Measurements from ENCODE around the gene CD300LD.
"Not testable (repeated sequence)": the region's sequence is repeated elsewhere in the genome, so short reads cannot be mapped to it uniquely, and the experiment has no call there.

Gene CD300LD

DNA sequence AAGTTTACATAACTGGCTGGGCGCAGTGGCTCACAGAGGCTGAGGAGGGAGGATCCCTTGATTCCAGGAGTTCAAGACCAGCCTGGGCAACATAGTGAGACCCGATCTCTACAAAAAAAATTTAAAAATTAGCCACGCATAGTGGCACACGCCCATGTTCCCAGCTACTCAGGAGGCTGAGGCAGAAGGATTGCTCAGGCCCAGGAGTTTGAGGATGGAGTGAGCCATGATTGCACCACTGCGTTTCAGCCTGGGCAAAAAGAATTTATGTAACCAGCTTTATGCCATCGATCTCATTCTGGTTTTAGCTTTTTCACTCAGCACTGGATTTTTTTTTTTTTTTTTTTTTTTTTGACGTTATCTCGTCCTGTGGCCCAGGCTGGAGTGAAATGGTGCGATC is 40.5 kb upstream of the CD300LD start:
- Histone ChIP-seq H4K12ac (ENCODE audit: low read depth, low read length) (no peak overlapping the region), H4K8ac (ENCODE audit: low read depth, low read length) (no peak overlapping the region), H2AK5ac (ENCODE audit: low read length) (no peak overlapping the region), H2AFZ (ENCODE audit: insufficient read depth, low read length, poor library complexity) (no peak overlapping the region), H3K9me3 (ENCODE audit: insufficient read depth, low read depth, low read length) (peaks cover under 1% of the 10 kb centered on the region), H4K91ac (ENCODE audit: low read depth, low read length) (peak overlapping the region; percentile 28), H3K4me3 (ENCODE audit: low read depth, low read length) (no peak overlapping the region), H3K27me3 (ENCODE audit: insufficient read depth, low read length) (peaks cover 1% of the 10 kb centered on the region), H3K79me1 (ENCODE audit: low read length) (no peaks in the 10 kb centered on the region), H3K23ac (ENCODE audit: low read length) (no peak overlapping the region), H2BK12ac (ENCODE audit: low read length) (no peak overlapping the region), H2BK5ac (ENCODE audit: low read depth, low read length, poor library complexity) (no peak overlapping the region), H2BK120ac (ENCODE audit: insufficient read depth, low read length, poor library complexity) (no peak overlapping the region), H3K14ac (ENCODE audit: low read length) (no peak overlapping the region), H3K9ac (ENCODE audit: low read length) (no peak overlapping the region), H3K79me2 (ENCODE audit: control insufficient read depth, insufficient read depth, low read length, poor library complexity) (no peaks in the 10 kb centered on the region), H3K4me2 (ENCODE audit: low read length) (peak overlapping the region; percentile 8), H3K18ac (ENCODE audit: low read length) (no peak overlapping the region), H3K27ac (ENCODE audit: low read depth, low read length) (peak overlapping the region; percentile 56), H3K4ac (ENCODE audit: low read depth, low read length) (no peak overlapping the region), H3K4me1 (ENCODE audit: control insufficient read depth in 1 of 2, insufficient read depth in 2 of 2, low read length in 2 of 2) (peaks cover 13 to 18% of the 10 kb centered on the region in 2 experiments), H3K36me3 (ENCODE audit: control insufficient read depth in 1 of 2, insufficient read depth in 2 of 2, low read length in 2 of 2) (no peaks in the 10 kb centered on the region)
- no CpG with 5 or more reads among the region's 9 CpGs for whole genome bisulfite sequencing (ENCODE audit: extremely low coverage, insufficient coverage, insufficient read length)
- peak in 1 of 2 donors; percentile 4 for DNase-seq

- H2BK12ac ChIP-seq (ENCODE audit: low read length) = no peak overlapping the region
- no peak overlapping the region for H3K4me3 ChIP-seq (ENCODE audit: low read depth, low read length)
- H4K12ac ChIP-seq (ENCODE audit: low read depth, low read length) = no peak overlapping the region
- H3K4me1 ChIP-seq (ENCODE audit: control insufficient read depth in 1 of 2, insufficient read depth in 2 of 2, low read length in 2 of 2) = peaks cover 13 to 17% of the 10 kb centered on the region in 2 experiments
- H3K27ac ChIP-seq (ENCODE audit: low read depth, low read length) = peak overlapping the region; percentile 56
- no peak overlapping the region for H3K18ac ChIP-seq (ENCODE audit: low read length)
- H3K14ac ChIP-seq (ENCODE audit: low read length) = no peak overlapping the region
- peak overlapping the region; percentile 28 for H4K91ac ChIP-seq (ENCODE audit: low read depth, low read length)
- no peak overlapping the region for H3K4ac ChIP-seq (ENCODE audit: low read depth, low read length)
- H3K4me2 ChIP-seq (ENCODE audit: low read length) = peak overlapping the region; percentile 8
- WGBS (ENCODE audit: extremely low coverage, insufficient coverage, insufficient read length) = no CpG with 5 or more reads among the region's 14 CpGs
- DNase-seq = peak in 1 of 2 donors; percentile 29
- no peak overlapping the region for H2BK5ac ChIP-seq (ENCODE audit: low read depth, low read length, poor library complexity)
- H3K9ac ChIP-seq (ENCODE audit: low read length) = no peak overlapping the region
- H3K36me3 ChIP-seq (ENCODE audit: control insufficient read depth in 1 of 2, insufficient read depth in 2 of 2, low read length in 2 of 2) = no peaks in the 10 kb centered on the region
- no peaks in the 10 kb centered on the region for H3K79me2 ChIP-seq (ENCODE audit: control insufficient read depth, insufficient read depth, low read length, poor library complexity)
- peaks cover 1% of the 10 kb centered on the region for H3K27me3 ChIP-seq (ENCODE audit: insufficient read depth, low read length)
- no peak overlapping the region for H2AK5ac ChIP-seq (ENCODE audit: low read length)
- H4K8ac ChIP-seq (ENCODE audit: low read depth, low read length) = no peak overlapping the region
- H3K9me3 ChIP-seq (ENCODE audit: insufficient read depth, low read depth, low read length) = peaks cover 4% of the 10 kb centered on the region
- no peaks in the 10 kb centered on the region for H3K79me1 ChIP-seq (ENCODE audit: low read length)
- no peak overlapping the region for H2BK120ac ChIP-seq (ENCODE audit: insufficient read depth, low read length, poor library complexity)
- no peak overlapping the region for H2AFZ ChIP-seq (ENCODE audit: insufficient read depth, low read length, poor library complexity)
- no peak overlapping the region for H3K23ac ChIP-seq (ENCODE audit: low read length)
These were observed 39.7 kb upstream of the CD300LD start for GRCh38 chr17:74631468-74632450.

DNA sequence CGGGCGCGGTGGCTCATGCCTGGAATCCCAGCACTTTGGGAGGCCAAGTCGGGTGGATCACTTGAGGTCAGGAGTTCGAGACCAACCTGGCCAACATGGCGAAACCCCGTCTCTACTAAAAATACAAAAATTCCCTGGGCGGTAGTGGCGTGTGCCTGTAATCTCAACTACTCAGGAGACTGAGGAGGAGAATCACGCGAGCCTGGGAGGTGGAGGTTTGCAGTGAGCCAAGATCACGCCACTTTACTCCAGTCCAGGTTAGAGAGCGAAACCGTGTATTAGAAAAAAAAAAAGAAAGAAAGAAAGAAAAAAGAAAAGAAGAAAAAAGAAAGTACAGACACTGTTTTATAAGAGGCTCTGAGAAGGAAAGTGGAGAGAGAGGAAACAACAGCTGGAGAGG is 38.2 kb upstream of the CD300LD start:
- H3K36me3 ChIP-seq (ENCODE audit: control insufficient read depth in 1 of 2, insufficient read depth in 2 of 2, low read length in 2 of 2); H2BK5ac ChIP-seq (ENCODE audit: low read depth, low read length, poor library complexity); H3K79me1 ChIP-seq (ENCODE audit: low read length); H3K4me2 ChIP-seq (ENCODE audit: low read length); H2AFZ ChIP-seq (ENCODE audit: insufficient read depth, low read length, poor library complexity); H3K4ac ChIP-seq (ENCODE audit: low read depth, low read length); H3K14ac ChIP-seq (ENCODE audit: low read length); H3K9ac ChIP-seq (ENCODE audit: low read length); H3K27me3 ChIP-seq (ENCODE audit: insufficient read depth, low read length); H2BK120ac ChIP-seq (ENCODE audit: insufficient read depth, low read length, poor library complexity); H2BK12ac ChIP-seq (ENCODE audit: low read length); H4K8ac ChIP-seq (ENCODE audit: low read depth, low read length); H2AK5ac ChIP-seq (ENCODE audit: low read length); DNase-seq; H4K91ac ChIP-seq (ENCODE audit: low read depth, low read length); H3K18ac ChIP-seq (ENCODE audit: low read length); H3K27ac ChIP-seq (ENCODE audit: low read depth, low read length); H3K23ac ChIP-seq (ENCODE audit: low read length); H3K79me2 ChIP-seq (ENCODE audit: control insufficient read depth, insufficient read depth, low read length, poor library complexity); H3K9me3 ChIP-seq (ENCODE audit: insufficient read depth, low read depth, low read length); H4K12ac ChIP-seq (ENCODE audit: low read depth, low read length); H3K4me3 ChIP-seq (ENCODE audit: low read depth, low read length): not testable (repeated sequence)
- no CpG with 5 or more reads among the region's 14 CpGs for WGBS (ENCODE audit: extremely low coverage, insufficient coverage, insufficient read length)
- H3K4me1 ChIP-seq (ENCODE audit: control insufficient read depth in 1 of 2, insufficient read depth in 2 of 2, low read length in 2 of 2) = peaks cover 9 to 12% of the 10 kb centered on the region in 2 experiments

- no peak overlapping the region for H2BK120ac ChIP-seq (ENCODE audit: insufficient read depth, low read length, poor library complexity)
- H3K14ac ChIP-seq (ENCODE audit: low read length) = no peak overlapping the region
- H3K9me3 ChIP-seq (ENCODE audit: insufficient read depth, low read depth, low read length) = peaks cover 7% of the 10 kb centered on the region
- H4K12ac ChIP-seq (ENCODE audit: low read depth, low read length) = no peak overlapping the region
- H3K27ac ChIP-seq (ENCODE audit: low read depth, low read length) = no peak overlapping the region
- no peak overlapping the region for H4K91ac ChIP-seq (ENCODE audit: low read depth, low read length)
- no peaks in the 10 kb centered on the region for H3K79me2 ChIP-seq (ENCODE audit: control insufficient read depth, insufficient read depth, low read length, poor library complexity)
- no peak overlapping the region for H3K18ac ChIP-seq (ENCODE audit: low read length)
- no peak overlapping the region for H2AFZ ChIP-seq (ENCODE audit: insufficient read depth, low read length, poor library complexity)
- H3K79me1 ChIP-seq (ENCODE audit: low read length) = no peaks in the 10 kb centered on the region
- H2BK12ac ChIP-seq (ENCODE audit: low read length) = no peak overlapping the region
- peaks cover 1% of the 10 kb centered on the region for H3K27me3 ChIP-seq (ENCODE audit: insufficient read depth, low read length)
- no peak for DNase-seq
- H3K23ac ChIP-seq (ENCODE audit: low read length) = no peak overlapping the region
- H2AK5ac ChIP-seq (ENCODE audit: low read length) = no peak overlapping the region
- no peak overlapping the region for H3K4me3 ChIP-seq (ENCODE audit: low read depth, low read length)
- H4K8ac ChIP-seq (ENCODE audit: low read depth, low read length) = no peak overlapping the region
- H3K4ac ChIP-seq (ENCODE audit: low read depth, low read length) = no peak overlapping the region
- no peaks in the 10 kb centered on the region for H3K36me3 ChIP-seq (ENCODE audit: control insufficient read depth in 1 of 2, insufficient read depth in 2 of 2, low read length in 2 of 2)
- WGBS (ENCODE audit: extremely low coverage, insufficient coverage, insufficient read length) = no CpG with 5 or more reads among the region's 3 CpGs
- no peak overlapping the region for H2BK5ac ChIP-seq (ENCODE audit: low read depth, low read length, poor library complexity)
- no peak overlapping the region for H3K4me2 ChIP-seq (ENCODE audit: low read length)
- no peak overlapping the region for H3K9ac ChIP-seq (ENCODE audit: low read length)
- H3K4me1 ChIP-seq (ENCODE audit: control insufficient read depth in 1 of 2, insufficient read depth in 2 of 2, low read length in 2 of 2) = no peaks in the 10 kb centered on the region
These were observed 33.6 kb upstream of the CD300LD start for GRCh38 chr17:74625661-74626060.

Measured in trophoblast cell (in vitro differentiated cells and primary cell).